Thoracic aorta (tissue), 2 donors: ENCODE results near the gene TSC2. TPM values are rescaled to one million over a fixed set of nuclear protein-coding genes. Genes with fewer than 3 reads are reported as not detected.
"Not testable (repeated sequence)": the region's sequence is repeated elsewhere in the genome, so short reads cannot be mapped to it uniquely, and the experiment has no call there.

Experiments used
- ATAC-seq: fragments of 150-250 bp; one replicate; pipeline ENCODE4 v1.8.0; 2017; ENCODE audit warnings: low read depth; ENCODE audit not compliant: insufficient number of reproducible peaks, low FRiP score
- DNase-seq: peaks from one replicate; pipeline ENCODE4 v3.0.0-alpha.2; 2020; ENCODE audit warnings: low spot score
- H3K27ac ChIP-seq, 2 donors: fragments of 200-600 bp; sonication (generic); 1 replicate in 1 of 2; 2 replicates in 1 of 2; pipeline ENCODE4 v1.5.1; 2016; ENCODE audit warnings: mild to moderate bottlenecking in 2 of 2, moderate library complexity in 2 of 2
- H3K27me3 ChIP-seq: fragments of 200-600 bp; sonication (generic); replicated peaks from 2 replicates; pipeline ENCODE4 v1.6.0; 2016; ENCODE audit warnings: mild to moderate bottlenecking; ENCODE audit not compliant: insufficient read depth
- H3K36me3 ChIP-seq: fragments of 200-600 bp; sonication (generic); one replicate; pipeline ENCODE4 v1.5.1; 2016
- H3K4me1 ChIP-seq, 2 donors: fragments of 200-600 bp; sonication (generic); 1 replicate in 1 of 2; 2 replicates in 1 of 2; pipeline versions ENCODE4 v1.5.1 to v1.6.0; 2016; ENCODE audit warnings: low read depth in 2 of 2, mild to moderate bottlenecking in 1 of 2; ENCODE audit not compliant: control insufficient read depth in 1 of 2
- H3K4me3 ChIP-seq: fragments of 200-600 bp; sonication (generic); 2 replicates; pipeline ENCODE4 v1.5.1; 2016; ENCODE audit warnings: mild to moderate bottlenecking
- H3K9me3 ChIP-seq: fragments of 200-600 bp; sonication (generic); 2 replicates; pipeline ENCODE4 v1.5.1; 2016
- total RNA-seq, 2 donors: library from RNA; depleted of rRNA; stranded (reverse); fragments of >200 nt; gene quantifications; one replicate each; pipeline versions ENCODE4 v1.1.0 to v1.2.3, GENCODE V29; 2016
- TF ChIP-seq, protein P1 (sequence below): fragments of 200-600 bp; sonication (generic); IDR thresholded peaks from one replicate; pipeline ENCODE4 v1.5.1; 2019; ENCODE audit warnings: antibody characterized with exemption

The TSC2 gene
- total RNA-seq, 2 donors from 2014 or later: 112 to 123 TPM

DNA sequence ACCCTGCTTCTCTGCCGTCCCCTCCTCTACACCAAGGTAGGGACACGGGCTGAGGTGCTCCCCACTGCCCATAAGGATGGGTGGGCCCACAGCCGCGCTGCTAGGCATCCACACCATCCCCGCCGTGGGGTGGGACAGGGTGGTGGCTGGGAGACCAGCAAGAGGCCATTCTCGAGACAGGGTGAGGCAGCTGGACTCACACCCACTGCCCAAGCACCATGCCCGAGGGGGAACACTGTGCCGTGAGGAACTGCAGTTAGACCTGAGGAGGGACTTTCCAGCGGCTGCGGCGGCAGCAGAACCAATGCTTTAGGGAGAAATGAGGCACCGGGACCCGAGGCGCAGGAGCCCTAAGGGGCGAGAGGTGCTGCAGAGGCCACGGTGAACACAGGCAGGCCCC is 74.6 kb downstream of the TSC2 start:
- peaks cover 26 to 75% of the 10 kb centered on the region in 2 donors for H3K4me1 ChIP-seq
- H3K4me3 ChIP-seq: peak overlapping the region; percentile 77

DNA sequence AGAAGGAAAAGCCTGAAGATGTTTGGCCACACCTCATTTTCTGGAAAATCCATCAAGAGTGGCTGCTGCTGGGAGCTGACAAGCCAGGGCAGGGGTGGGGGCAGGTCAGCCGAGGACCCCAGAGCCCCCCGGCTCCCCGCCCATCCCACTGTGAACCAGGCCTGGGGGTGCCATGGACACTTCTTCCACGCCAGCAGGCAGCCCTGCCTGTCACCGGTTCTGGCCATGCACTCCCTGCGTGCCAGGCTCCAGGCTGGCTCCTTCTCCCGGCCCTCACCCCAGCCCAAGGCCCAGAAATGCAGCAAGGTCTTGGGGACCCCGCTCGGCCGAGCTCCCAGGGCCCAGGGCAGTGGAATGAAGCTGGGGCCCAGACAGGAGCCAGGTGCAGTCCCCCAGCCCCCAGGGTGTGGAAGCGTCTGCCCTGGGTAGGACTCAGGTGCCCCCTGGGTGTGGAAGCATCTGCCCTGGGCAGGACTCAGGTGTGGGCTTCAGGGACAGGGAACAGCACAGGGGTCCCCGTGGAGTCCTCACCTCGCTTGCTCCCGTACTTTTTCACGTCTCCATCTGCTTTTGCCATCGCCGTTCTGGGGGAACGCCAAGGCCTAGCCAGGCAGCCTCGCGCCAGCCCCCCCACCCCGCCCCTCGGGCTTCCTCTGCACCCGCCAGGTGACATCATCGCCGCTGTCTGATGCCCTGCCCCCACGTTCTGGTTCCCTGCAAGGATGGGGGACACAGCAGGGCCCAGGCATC is 75.3 kb downstream of the TSC2 start:
- H3K27ac ChIP-seq: peak overlapping the region; percentile 95 to 100
- not testable (repeated sequence) for H3K27me3 ChIP-seq, DNase-seq, H3K9me3 ChIP-seq, H3K36me3 ChIP-seq
- peak; percentile 45 for ATAC-seq
- peaks cover 26 to 77% of the 10 kb centered on the region in 2 donors for H3K4me1 ChIP-seq
- H3K4me3 ChIP-seq: peak overlapping the region; percentile 77

More for the DNA sequence above, 74.6 kb downstream of the TSC2 start:
- peaks cover under 1% of the 10 kb centered on the region for H3K36me3 ChIP-seq
- ATAC-seq (no peak), DNase-seq (no peak)
- peak overlapping the region; percentile 92 to 100 for H3K27ac ChIP-seq
- no peaks in the 10 kb centered on the region for H3K27me3 ChIP-seq
- no peaks in the 10 kb centered on the region for H3K9me3 ChIP-seq
- TF ChIP-seq, protein P1, sequence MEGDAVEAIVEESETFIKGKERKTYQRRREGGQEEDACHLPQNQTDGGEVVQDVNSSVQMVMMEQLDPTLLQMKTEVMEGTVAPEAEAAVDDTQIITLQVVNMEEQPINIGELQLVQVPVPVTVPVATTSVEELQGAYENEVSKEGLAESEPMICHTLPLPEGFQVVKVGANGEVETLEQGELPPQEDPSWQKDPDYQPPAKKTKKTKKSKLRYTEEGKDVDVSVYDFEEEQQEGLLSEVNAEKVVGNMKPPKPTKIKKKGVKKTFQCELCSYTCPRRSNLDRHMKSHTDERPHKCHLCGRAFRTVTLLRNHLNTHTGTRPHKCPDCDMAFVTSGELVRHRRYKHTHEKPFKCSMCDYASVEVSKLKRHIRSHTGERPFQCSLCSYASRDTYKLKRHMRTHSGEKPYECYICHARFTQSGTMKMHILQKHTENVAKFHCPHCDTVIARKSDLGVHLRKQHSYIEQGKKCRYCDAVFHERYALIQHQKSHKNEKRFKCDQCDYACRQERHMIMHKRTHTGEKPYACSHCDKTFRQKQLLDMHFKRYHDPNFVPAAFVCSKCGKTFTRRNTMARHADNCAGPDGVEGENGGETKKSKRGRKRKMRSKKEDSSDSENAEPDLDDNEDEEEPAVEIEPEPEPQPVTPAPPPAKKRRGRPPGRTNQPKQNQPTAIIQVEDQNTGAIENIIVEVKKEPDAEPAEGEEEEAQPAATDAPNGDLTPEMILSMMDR: no peak

DNA sequence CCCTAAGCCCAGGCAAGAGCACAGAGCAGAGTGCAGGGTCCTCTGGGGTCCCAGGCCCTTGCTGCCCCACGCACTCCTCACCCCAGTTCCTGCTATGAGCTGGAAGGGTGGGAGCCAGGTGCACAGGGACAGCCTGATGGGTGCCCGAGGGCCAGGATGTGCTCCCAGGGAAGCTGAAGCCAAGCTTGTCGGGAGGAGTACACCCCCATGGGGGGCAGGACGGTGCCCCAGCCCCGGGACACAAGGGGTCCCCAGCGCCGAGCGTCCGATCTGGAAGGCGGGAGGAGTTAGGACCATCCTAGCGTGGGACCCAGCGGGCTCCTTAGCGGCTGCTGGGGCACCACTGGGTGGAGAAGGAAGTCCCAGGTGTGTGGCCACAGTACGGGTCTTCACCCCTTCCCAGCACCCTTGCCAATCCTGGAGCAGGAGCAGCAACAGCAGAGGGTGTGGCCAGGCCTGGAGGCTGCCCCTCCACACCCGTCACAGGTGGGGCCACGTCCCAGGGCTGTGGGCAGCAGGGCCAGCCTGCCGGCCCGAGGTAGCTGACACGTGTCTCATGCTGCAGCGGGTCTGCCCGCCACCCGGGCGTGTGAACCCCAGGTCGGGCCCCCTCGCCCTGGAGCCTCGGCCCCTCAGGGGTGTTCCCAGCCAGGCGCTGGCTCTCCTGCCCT is 76.1 kb downstream of the TSC2 start:
- ATAC-seq, DNase-seq, H3K27me3 ChIP-seq, H3K9me3 ChIP-seq, H3K36me3 ChIP-seq: not testable (repeated sequence)
- peak overlapping the region; percentile 95 to 100 for H3K27ac ChIP-seq
- peak overlapping the region; percentile 73 for H3K4me3 ChIP-seq
- H3K4me1 ChIP-seq: peaks cover 32 to 81% of the 10 kb centered on the region in 2 donors

DNA sequence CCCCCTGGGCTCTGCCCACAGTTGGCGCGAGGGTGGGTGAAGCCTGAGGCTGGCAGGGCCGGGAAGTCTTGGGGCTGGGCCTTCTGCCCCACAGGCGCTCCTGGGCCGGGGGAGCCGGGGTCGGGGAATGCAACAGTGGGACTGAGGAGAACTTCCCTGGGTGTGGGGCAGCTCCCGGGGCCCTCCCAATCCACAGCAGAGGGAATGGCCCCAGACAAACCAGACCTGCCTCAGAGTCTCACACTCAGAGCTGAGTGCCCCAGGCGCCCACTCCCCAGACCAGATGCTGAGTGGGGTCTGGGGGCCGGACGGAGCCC is 76.5 kb downstream of the TSC2 start:
- not testable (repeated sequence) for H3K9me3 ChIP-seq, ATAC-seq, H3K27me3 ChIP-seq, H3K36me3 ChIP-seq, DNase-seq
- H3K4me1 ChIP-seq: peaks cover 34 to 81% of the 10 kb centered on the region in 2 donors
- H3K27ac ChIP-seq: peak overlapping the region; percentile 95 to 100
- peak overlapping the region; percentile 73 for H3K4me3 ChIP-seq

DNA sequence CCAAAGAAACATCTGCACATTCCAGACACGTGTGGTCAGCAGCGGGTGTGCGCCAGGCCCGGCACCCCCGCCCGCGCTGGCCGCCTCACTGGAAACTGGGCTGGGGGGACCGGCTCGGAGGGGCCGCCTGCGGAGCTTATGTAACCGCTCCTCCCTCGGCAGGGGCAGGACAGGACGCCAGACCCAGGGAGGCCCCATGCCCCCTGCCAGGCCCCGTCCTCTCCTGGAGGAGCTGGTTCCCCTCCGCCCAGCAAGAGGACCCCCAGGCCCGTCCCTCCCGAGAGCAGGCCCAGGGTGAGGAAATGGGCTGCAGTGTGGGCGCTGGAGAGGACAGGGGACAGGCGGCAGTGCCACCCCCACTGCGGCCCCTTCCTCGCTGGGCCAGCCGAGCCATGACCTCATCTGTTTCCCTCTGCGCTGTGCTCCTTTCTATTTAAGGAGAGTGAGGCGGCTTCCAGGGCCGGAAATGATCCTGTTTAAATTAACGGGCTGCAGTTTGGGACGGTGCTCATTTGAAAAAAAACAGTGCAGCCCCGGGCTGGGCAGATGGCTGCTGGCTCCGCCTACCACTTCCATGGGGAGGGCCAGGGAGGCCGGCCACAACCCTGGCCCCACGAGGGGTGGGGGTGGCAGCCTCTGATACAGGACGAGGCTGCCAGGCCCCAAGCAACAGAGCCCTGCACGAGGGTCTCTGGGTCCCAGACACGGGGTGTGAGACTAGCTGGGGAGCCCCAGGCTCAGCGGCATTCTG is 77.1 kb downstream of the TSC2 start:
- ATAC-seq: peak; percentile 32
- H3K4me1 ChIP-seq: peaks cover 35 to 84% of the 10 kb centered on the region in 2 donors

DNA sequence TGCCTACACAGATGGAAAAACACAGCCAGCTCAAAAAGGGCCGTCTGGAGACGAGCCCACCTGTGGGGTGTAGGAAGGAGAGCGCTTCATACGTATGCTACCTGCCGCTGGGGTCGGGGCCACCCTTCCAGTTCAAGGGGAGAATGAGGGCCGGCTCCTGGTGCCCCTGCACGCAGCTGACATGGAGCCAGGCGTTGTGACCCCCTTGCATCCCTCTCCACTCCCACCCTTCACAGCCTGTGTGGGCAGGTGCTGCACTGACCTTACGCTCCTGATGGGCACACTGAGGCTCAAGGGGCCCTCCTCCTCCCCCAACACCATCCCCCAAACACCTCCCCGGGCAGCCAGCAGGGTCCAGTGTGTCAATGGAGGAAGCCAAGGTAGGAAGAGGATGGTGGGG is 77.8 kb downstream of the TSC2 start:
- ATAC-seq: not testable (repeated sequence)
- H3K4me1 ChIP-seq: peaks cover 37 to 86% of the 10 kb centered on the region in 2 donors

More for the DNA sequence above, 77.1 kb downstream of the TSC2 start:
- peak overlapping the region; percentile 73 for H3K4me3 ChIP-seq
- H3K27ac ChIP-seq: peak overlapping the region; percentile 95 to 100
- not testable (repeated sequence) for H3K36me3 ChIP-seq, H3K9me3 ChIP-seq, H3K27me3 ChIP-seq
- DNase-seq: peak; percentile 72

DNA sequence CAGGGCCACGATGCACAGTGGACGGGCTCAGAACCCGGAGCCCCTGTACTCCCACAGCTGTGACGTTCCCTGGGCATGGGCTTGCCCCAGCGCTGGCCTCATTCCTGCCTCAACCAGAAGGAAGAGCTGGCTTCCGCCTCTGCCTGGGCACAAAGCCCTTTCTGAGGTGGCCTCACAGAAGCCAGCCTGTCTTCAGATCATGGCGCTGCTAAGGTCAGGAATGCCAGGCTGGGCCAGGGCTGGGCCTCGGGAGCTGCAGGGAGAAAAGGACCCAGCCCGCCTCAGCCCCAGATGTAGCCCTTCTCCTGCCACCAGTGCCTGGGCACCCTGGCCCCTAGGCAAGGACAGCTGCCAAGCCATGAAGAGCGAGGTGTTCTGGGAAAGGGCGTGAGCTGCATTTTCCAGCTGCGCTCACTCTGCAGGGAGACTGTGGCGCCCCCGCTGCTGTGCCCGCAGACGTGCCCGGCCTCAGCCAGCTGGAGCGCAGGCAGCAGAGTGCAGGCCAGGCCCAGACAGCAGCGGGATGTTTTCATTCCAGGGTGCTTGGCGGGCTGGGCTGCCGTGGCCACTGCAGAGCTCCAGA is 78.5 kb downstream of the TSC2 start:
- H3K9me3 ChIP-seq, H3K36me3 ChIP-seq, DNase-seq, H3K27me3 ChIP-seq: not testable (repeated sequence)
- H3K27ac ChIP-seq: peak overlapping the region; percentile 95 to 100
- peak; percentile 3 for ATAC-seq
- peak overlapping the region; percentile 73 for H3K4me3 ChIP-seq
- peaks cover 34 to 87% of the 10 kb centered on the region in 2 donors for H3K4me1 ChIP-seq

More for the DNA sequence above, 77.8 kb downstream of the TSC2 start:
- Histone ChIP-seq H3K27ac (peak overlapping the region; percentile 95 to 100), H3K4me3 (peak overlapping the region; percentile 73)
- H3K9me3 ChIP-seq, DNase-seq, H3K27me3 ChIP-seq, H3K36me3 ChIP-seq: not testable (repeated sequence)

DNA sequence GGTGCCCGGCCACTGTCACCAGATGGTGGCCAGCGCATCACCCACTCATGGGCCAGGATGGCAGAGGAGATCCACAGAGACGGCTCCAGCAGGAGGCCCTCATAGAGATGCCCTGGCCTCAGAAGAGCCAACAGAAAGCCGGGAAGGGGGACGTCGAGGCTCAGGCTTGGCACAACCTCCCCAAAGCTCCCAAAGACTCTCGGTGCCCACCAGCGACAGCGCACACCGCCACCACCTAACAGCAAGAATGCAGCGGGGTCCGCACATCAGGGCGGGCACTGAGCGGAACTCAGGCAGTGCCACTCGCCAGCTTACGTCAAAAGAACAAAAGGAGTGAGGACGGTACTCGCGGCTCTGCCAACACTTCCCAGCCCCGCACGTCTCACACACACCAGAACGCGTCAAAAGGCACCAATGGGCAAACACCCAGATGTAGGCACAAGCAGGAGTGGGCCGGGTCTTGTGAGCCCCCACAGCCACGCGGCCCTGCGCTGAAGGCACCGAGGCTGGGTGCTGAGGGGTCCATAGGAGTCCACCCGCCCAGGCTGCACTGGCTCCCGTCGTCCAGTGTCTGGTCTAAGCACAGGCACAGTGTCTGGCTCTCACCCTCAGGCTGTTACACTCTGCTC is 79.3 kb downstream of the TSC2 start:
- H3K9me3 ChIP-seq, DNase-seq, H3K27me3 ChIP-seq, ATAC-seq, H3K36me3 ChIP-seq: not testable (repeated sequence)
- Histone ChIP-seq H3K4me3 (peak overlapping the region; percentile 73), H3K4me1 (peaks cover 34 to 87% of the 10 kb centered on the region in 2 donors), H3K27ac (peak overlapping the region; percentile 95 to 100)

DNA sequence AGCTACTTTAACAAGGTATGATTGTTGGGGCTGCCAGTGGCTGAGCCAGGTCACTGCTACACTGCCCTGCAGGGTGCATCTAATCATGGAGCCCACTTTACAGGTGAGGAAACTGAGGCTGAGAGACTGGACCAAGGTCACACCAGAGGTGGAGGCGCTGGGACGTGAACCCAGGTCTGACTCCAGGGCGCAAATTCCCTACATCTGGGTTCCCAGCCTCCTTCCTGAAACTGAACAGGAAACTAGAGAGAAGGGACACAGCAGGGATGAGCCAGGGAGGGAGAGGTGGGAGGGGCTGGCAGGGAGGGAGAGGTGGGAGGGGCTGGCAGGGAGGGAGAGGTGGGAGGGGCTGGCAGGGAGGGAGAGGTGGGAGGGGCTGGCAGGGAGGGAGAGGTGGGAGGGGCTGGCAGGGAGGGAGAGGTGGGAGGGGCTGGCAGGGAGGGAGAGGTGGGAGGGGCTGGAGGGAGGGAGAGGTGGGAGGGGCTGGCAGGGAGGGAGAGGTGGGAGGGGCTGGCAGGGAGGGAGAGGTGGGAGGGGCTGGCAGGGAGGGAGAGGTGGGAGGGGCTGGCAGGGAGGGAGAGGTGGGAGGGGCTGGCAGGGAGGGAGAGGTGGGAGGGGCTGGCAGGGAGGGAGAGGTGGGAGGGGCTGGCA is 80.0 kb downstream of the TSC2 start:
- peak overlapping the region; percentile 73 for H3K4me3 ChIP-seq
- not testable (repeated sequence) for DNase-seq, H3K27me3 ChIP-seq, H3K36me3 ChIP-seq, H3K9me3 ChIP-seq, ATAC-seq
- H3K27ac ChIP-seq: peak overlapping the region; percentile 95 to 100
- peaks cover 34 to 84% of the 10 kb centered on the region in 2 donors for H3K4me1 ChIP-seq

DNA sequence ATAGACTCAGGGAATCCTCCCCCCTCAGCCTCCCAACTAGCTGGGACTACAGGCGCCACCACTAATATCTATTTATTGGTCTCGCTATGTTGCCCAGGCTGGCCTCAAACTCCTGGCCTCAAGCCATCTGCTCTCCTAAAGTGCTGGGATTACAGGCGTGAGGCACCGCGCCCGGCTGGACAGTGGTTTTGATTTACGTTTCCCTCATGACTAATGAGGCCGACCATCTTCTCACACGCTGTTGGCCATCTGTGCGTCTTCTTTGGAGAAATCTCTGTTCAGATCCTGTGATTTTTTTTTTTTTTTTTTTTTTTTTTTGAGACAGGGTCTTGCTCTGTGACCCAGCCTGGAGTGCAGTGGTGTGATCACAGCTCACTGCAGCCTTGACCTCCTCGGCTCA is 81.5 kb downstream of the TSC2 start:
- H3K9me3 ChIP-seq, ATAC-seq, H3K4me3 ChIP-seq, H3K36me3 ChIP-seq, H3K27me3 ChIP-seq, DNase-seq: not testable (repeated sequence)
- Histone ChIP-seq H3K4me1 (peaks cover 34 to 76% of the 10 kb centered on the region in 2 donors), H3K27ac (peak overlapping the region in 1 of 2 donors; percentile 64)
